Panc1 (cell line): ENCODE data around the gene THRB.

Experiments
- CTCF ChIP-seq: fragments of 450-650 bp; IDR thresholded peaks from 2 replicates; pipeline ENCODE4 v1.5.1; 2017; ENCODE audit warnings: mild to moderate bottlenecking
- POLR2AphosphoS5 ChIP-seq: IDR thresholded peaks from 2 replicates; pipeline ENCODE4 v1.6.1; 2012; ENCODE audit warnings: mild to moderate bottlenecking, low read depth, low read length, moderate library complexity
- REST ChIP-seq, 2 experiments: IDR thresholded peaks; 2 replicates each; pipeline ENCODE4 v1.6.1; 2011 to 2012; ENCODE audit warnings: low read depth in 2 of 2, control low read depth in 1 of 2, low read length in 1 of 2, mild to moderate bottlenecking in 1 of 2, moderate library complexity in 1 of 2; ENCODE audit not compliant: insufficient read depth in 1 of 2

GRCh38 chr3:24069045-24069444 lies 425.6 kb downstream of the THRB start:
- peak; percentile 34; the same call in 1 of the 2 replicates for TF ChIP-seq CTCF
- TF ChIP-seq POLR2AphosphoS5 = no peak
- no peak for TF ChIP-seq REST (IDR thresholded peaks at IDR 0.05; ENCODE audit: insufficient read depth in 1 of 2, low read depth in 2 of 2, low read length in 1 of 2)
